SJCRH30 (cell line): ENCODE data around the gene OR2V2. TPM values are rescaled to one million over a fixed set of nuclear protein-coding genes. Genes with fewer than 3 reads are reported as not detected.
"Not testable (repeated sequence)": the region's sequence is repeated elsewhere in the genome, so short reads cannot be mapped to it uniquely, and the experiment has no call there.

Experiments used
- DNase-seq, 2 experiments: peaks; one replicate each; pipeline ENCODE4 v3.0.0-alpha.2; 2015 to 2020
- H3K27ac ChIP-seq: fragments of 250-450 bp; sonication (Bioruptor Pico); 2 replicates; pipeline ENCODE4 v1.5.1; 2020; ENCODE audit warnings: mild to moderate bottlenecking, moderate library complexity
- H3K27me3 ChIP-seq: fragments of 250-450 bp; sonication (Bioruptor Pico); 2 replicates; pipeline ENCODE4 v1.5.1; 2020; ENCODE audit warnings: mild to moderate bottlenecking, moderate library complexity
- H3K36me3 ChIP-seq: fragments of 250-450 bp; sonication (Bioruptor Pico); 2 replicates; pipeline ENCODE4 v1.5.1; 2020; ENCODE audit warnings: mild to moderate bottlenecking, moderate library complexity
- H3K4me1 ChIP-seq: fragments of 250-450 bp; sonication (Bioruptor Pico); 2 replicates; pipeline ENCODE4 v1.5.1; 2020; ENCODE audit warnings: mild to moderate bottlenecking, moderate library complexity
- H3K4me3 ChIP-seq: fragments of 250-450 bp; sonication (Bioruptor Pico); 2 replicates; pipeline ENCODE4 v1.5.1; 2020; ENCODE audit warnings: mild to moderate bottlenecking, moderate library complexity
- H3K9me3 ChIP-seq: fragments of 250-450 bp; sonication (Bioruptor Pico); replicated peaks from 2 replicates; pipeline ENCODE4 v1.5.1; 2020; ENCODE audit warnings: mild to moderate bottlenecking, moderate library complexity
- total RNA-seq: library from RNA; depleted of rRNA; stranded (reverse); fragments of >200 nt; shearing (Covaris generic); gene quantifications from 2 replicates; pipeline ENCODE4 v1.2.3, GENCODE V29; 2014

The OR2V2 gene
- total RNA-seq, 1 experiment from 2014 or later, result not detected

DNA sequence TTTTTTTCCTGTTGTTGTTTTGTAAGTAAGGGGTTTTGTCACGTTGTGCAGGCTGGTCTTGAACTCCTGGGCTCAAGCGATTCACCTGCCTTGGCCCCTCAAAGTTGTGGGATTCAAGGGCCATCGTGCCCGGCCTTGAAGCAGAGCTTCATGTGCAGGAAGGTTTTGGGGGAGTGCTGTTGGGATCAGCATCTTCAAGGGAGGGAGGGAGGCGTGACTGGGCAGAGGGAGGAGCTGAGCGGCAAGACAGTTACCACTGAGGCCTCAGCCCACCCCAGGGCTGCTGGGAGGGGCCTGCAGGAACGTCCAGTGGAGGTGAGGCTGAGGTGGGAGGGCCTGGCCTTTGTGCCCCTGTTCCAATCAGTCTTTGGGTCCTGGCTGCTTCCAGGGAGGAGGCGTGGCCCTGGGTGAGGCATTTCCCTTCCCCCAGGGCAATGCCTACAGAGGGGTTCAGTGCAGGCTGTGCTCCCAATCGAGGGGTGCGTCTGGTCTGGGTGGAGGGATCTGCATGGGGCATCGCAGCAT, 37.8 kb upstream of the OR2V2 start:
- H3K4me1 ChIP-seq, result no peaks in the 10 kb centered on the region
- 0 out of 2 replicates have a peak, but pooled peaks cover 5% of the 10 kb centered on the region for H3K27me3 ChIP-seq
- no peaks in the 10 kb centered on the region for H3K9me3 ChIP-seq
- no peak overlapping the region for H3K27ac ChIP-seq
- no peak overlapping the region for H3K4me3 ChIP-seq
- DNase-seq, result no peak
- H3K36me3 ChIP-seq, result no peaks in the 10 kb centered on the region

DNA sequence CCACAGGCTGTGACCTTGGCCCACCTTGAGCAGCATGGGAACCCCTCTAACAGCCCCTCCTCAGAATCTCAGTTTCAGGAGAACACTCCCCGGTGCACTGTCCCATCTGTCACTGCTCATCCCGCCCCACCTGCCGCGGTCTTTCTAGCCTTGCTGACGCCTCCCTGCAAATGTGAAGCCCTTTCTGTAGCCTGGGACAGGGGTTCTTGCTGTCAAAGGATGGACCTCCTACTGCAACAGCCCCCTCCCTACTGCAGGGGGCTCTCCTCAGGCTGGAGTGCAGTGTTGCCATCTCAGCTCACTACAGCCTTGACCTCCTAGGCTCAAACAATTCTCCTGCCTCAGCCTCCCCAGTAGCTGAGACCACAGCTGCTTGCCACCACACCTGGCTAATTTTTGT, 36.4 kb upstream of the OR2V2 start:
- peak in 1 of 2 experiments; percentile 13 for DNase-seq
- 0 out of 2 replicates have a peak, but pooled peaks cover 5% of the 10 kb centered on the region for H3K27me3 ChIP-seq
- no peaks in the 10 kb centered on the region for H3K4me1 ChIP-seq
- no peak overlapping the region for H3K27ac ChIP-seq
- no peaks in the 10 kb centered on the region for H3K9me3 ChIP-seq
- H3K4me3 ChIP-seq, result no peak overlapping the region
- H3K36me3 ChIP-seq, result no peaks in the 10 kb centered on the region

DNA sequence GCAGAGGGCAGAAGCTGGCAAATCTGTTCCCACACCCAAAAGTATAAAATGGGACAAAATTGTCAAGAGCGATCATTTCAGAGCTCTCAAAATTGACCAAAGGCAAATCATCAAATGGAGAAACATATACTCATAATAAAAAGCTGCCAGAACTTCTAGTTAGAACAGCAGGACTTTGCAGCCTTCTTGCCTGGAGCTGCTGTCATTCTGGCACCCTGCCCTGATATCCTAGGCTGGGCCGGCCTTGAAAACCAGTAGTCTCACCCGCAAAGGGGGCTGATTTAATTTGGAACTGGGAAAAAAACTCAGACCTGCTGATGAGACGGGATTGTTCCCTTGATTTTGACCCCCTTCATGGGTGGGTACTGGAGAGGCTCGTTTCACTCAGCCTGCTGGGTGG, 34.9 kb upstream of the OR2V2 start:
- H3K4me1 ChIP-seq, result no peaks in the 10 kb centered on the region
- DNase-seq, result no peak
- no peak overlapping the region for H3K27ac ChIP-seq
- no peak overlapping the region for H3K4me3 ChIP-seq
- 0 out of 2 replicates have a peak, but pooled peaks cover 5% of the 10 kb centered on the region for H3K27me3 ChIP-seq
- no peaks in the 10 kb centered on the region for H3K9me3 ChIP-seq
- H3K36me3 ChIP-seq, result no peaks in the 10 kb centered on the region

GRCh38 chr5:181113572-181113971, 33.8 kb upstream of the OR2V2 start:
- H3K4me3 ChIP-seq, H3K36me3 ChIP-seq, H3K27me3 ChIP-seq, DNase-seq, H3K4me1 ChIP-seq, H3K9me3 ChIP-seq, H3K27ac ChIP-seq: not testable (repeated sequence)

GRCh38 chr5:181114284-181114843, 33.0 kb upstream of the OR2V2 start:
- H3K4me1 ChIP-seq, result no peaks in the 10 kb centered on the region
- no peak overlapping the region for H3K4me3 ChIP-seq
- H3K27ac ChIP-seq, result no peak overlapping the region
- no peaks in the 10 kb centered on the region for H3K9me3 ChIP-seq
- peaks cover 5% of the 10 kb centered on the region; the same call in 1 of the 2 replicates for H3K27me3 ChIP-seq
- DNase-seq, result no peak
- no peaks in the 10 kb centered on the region for H3K36me3 ChIP-seq

DNA sequence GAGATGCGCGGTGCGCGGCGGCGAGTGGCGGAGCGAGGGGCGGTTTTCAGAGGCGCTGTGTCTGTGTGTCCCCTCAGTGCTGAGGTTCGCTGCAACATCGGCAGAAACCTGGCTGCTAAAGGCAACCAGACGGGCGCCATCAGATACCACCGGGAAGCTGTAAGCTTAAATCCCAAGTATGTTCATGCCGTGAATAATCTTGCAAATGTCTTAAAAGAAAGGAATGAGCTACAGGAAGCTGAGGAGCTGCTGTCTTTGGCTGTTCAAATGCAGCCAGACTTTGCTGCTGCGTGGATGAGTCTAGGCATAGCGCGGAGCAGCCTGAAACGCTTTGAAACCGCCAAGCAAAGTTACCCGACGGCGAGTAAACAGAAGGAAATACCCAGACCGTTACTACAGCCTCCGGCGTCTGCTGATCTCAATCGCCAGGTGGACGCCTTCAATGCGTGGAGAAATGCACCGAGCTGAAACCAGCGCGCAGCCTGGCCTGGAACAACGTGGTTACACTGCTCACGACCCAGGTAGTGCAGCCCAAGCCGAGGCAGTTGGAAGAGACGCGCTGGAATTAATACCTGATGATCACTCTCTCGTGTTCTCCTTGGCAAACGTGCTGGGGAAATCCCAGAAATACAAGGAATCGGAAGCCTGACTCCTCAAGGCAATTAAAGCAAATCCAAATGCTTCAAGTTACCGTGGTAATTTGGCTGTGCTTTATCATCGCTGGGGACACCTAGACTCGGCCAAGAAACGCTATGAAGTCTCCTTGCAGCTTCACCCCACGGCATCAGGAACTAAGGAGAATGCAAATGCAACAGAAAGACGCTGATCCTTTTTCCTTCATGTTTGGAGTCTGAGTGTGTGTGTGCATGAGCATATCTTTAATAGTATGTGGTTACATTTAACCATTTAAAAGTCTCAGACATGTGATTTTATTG, 32.3 kb upstream of the OR2V2 start:
- H3K4me3 ChIP-seq, result no peak overlapping the region
- DNase-seq, result no peak
- peaks cover 5% of the 10 kb centered on the region for H3K27me3 ChIP-seq

DNA sequence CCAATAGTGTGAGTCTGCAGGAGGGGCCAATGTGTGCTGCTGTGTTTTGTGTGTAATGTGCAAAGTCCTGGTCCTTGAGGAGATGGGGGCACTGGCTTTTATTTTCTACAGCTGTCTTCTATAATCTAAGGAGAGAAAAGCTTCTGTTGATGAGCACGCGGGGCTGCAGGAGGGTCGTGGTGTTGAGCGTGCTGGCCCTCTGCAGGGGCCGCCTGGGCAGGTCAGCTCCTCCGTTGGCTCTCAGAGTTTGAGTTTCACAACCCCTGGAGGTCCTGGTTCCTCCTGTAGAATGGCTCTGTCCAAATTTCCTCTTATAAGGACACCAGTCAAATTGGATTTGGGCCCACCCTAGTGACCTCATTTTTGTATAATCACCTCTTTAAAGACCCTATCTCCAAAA, 29.0 kb upstream of the OR2V2 start:
- no peak for DNase-seq
- Histone ChIP-seq H3K4me3 (no peak overlapping the region), H3K27me3 (peaks cover 12% of the 10 kb centered on the region), H3K27ac (no peak overlapping the region), H3K4me1 (no peaks in the 10 kb centered on the region), H3K9me3 (no peaks in the 10 kb centered on the region), H3K36me3 (no peaks in the 10 kb centered on the region)

More for the DNA sequence above, 32.3 kb upstream of the OR2V2 start:
- Histone ChIP-seq H3K36me3 (no peaks in the 10 kb centered on the region), H3K9me3 (no peaks in the 10 kb centered on the region), H3K4me1 (no peaks in the 10 kb centered on the region), H3K27ac (no peak overlapping the region)

GRCh38 chr5:181119105-181119504, 28.3 kb upstream of the OR2V2 start:
- H3K27me3 ChIP-seq, result peaks cover 12% of the 10 kb centered on the region
- DNase-seq, result no peak
- H3K9me3 ChIP-seq, result 0 out of 2 replicates have a peak, but pooled peaks cover 4% of the 10 kb centered on the region
- no peak overlapping the region for H3K27ac ChIP-seq
- no peaks in the 10 kb centered on the region for H3K36me3 ChIP-seq
- H3K4me1 ChIP-seq, result no peaks in the 10 kb centered on the region
- H3K4me3 ChIP-seq, result no peak overlapping the region

DNA sequence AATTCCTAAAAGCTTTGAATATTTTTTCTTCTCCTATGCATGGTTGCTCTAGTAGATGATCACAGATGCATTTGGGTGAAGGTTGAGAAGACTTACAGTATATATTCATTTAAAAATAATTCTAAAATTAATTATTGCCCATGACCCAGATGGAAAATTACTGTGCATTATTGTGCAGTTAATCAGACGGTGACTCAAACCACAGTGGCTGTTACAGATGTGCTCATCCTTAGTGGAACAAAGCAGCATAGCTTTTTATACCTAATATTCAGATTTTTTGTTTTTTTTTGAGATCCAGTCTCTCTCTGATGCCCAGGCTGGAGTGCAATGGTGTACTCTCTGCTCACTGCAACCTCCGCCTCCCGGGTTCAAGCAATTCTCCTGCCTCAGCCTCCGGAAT, 27.1 kb upstream of the OR2V2 start:
- DNase-seq, result no peak
- H3K4me3 ChIP-seq, result no peak overlapping the region
- H3K9me3 ChIP-seq, result 0 out of 2 replicates have a peak, but pooled peaks cover 4% of the 10 kb centered on the region
- H3K27me3 ChIP-seq, result peaks cover 12% of the 10 kb centered on the region
- no peak overlapping the region for H3K27ac ChIP-seq
- H3K4me1 ChIP-seq, result no peaks in the 10 kb centered on the region
- no peaks in the 10 kb centered on the region for H3K36me3 ChIP-seq

- 0 out of 2 replicates have a peak, but pooled peaks cover 4% of the 10 kb centered on the region for H3K9me3 ChIP-seq
- no peak overlapping the region for H3K27ac ChIP-seq
- H3K36me3 ChIP-seq, result no peaks in the 10 kb centered on the region
- H3K4me3 ChIP-seq, result no peak overlapping the region
- peaks cover 12% of the 10 kb centered on the region for H3K27me3 ChIP-seq
- no peaks in the 10 kb centered on the region for H3K4me1 ChIP-seq
- no peak for DNase-seq
These were observed 26.6 kb upstream of the OR2V2 start for GRCh38 chr5:181120761-181121160.

- Histone ChIP-seq H3K27me3 (peaks cover 13% of the 10 kb centered on the region), H3K4me3 (no peak overlapping the region), H3K9me3 (0 out of 2 replicates have a peak, but pooled peaks cover 4% of the 10 kb centered on the region), H3K27ac (no peak overlapping the region), H3K36me3 (no peaks in the 10 kb centered on the region), H3K4me1 (no peaks in the 10 kb centered on the region)
- DNase-seq, result no peak
These were observed 25.5 kb upstream of the OR2V2 start for GRCh38 chr5:181121675-181122561.

- DNase-seq, result no peak
- no peaks in the 10 kb centered on the region for H3K4me1 ChIP-seq
- no peaks in the 10 kb centered on the region for H3K36me3 ChIP-seq
- H3K9me3 ChIP-seq, result 0 out of 2 replicates have a peak, but pooled peaks cover 4% of the 10 kb centered on the region
- H3K27me3 ChIP-seq, result peaks cover 29% of the 10 kb centered on the region
- no peak overlapping the region for H3K27ac ChIP-seq
- H3K4me3 ChIP-seq, result no peak overlapping the region
These were observed 22.9 kb upstream of the OR2V2 start for GRCh38 chr5:181124526-181124925.

GRCh38 chr5:181126841-181127240, 20.5 kb upstream of the OR2V2 start:
- Histone ChIP-seq H3K9me3 (0 out of 2 replicates have a peak, but pooled peaks cover 4% of the 10 kb centered on the region), H3K4me1 (no peaks in the 10 kb centered on the region), H3K36me3 (no peaks in the 10 kb centered on the region), H3K4me3 (no peak overlapping the region), H3K27ac (no peak overlapping the region), H3K27me3 (peaks cover 32% of the 10 kb centered on the region)
- no peak for DNase-seq

- Histone ChIP-seq H3K27me3 (peaks cover 30% of the 10 kb centered on the region), H3K9me3 (0 out of 2 replicates have a peak, but pooled peaks cover 4% of the 10 kb centered on the region), H3K36me3 (no peaks in the 10 kb centered on the region), H3K4me1 (no peaks in the 10 kb centered on the region), H3K4me3 (no peak overlapping the region), H3K27ac (no peak overlapping the region)
- no peak for DNase-seq
These were observed 19.9 kb upstream of the OR2V2 start for GRCh38 chr5:181127456-181127855.
